Measurements from ENCODE around the gene WLS.

Gene WLS

GRCh38 chr1:68132426-68133130 lies 99.7 kb downstream of the WLS start (continued):
- no peak for TF ChIP-seq BACH2 (CRISPR knock-in tag; IDR thresholded peaks at IDR 0.05; ENCODE audit: borderline replicate concordance)
- TF ChIP-seq POU6F1 (CRISPR knock-in tag; IDR thresholded peaks at IDR 0.05; ENCODE audit: borderline replicate concordance, low read depth), result no peak
- TF ChIP-seq ARNTL (CRISPR knock-in tag; IDR thresholded peaks at IDR 0.05; ENCODE audit: borderline replicate concordance, low read depth), result no peak
- no peak for TF ChIP-seq ZC3H10 (CRISPR knock-in tag; IDR thresholded peaks at IDR 0.05)
- TF ChIP-seq ZFP3 (CRISPR knock-in tag; IDR thresholded peaks at IDR 0.05), result no peak
- TF ChIP-seq CSDC2 (CRISPR knock-in tag; IDR thresholded peaks at IDR 0.05), result no peak
- TF ChIP-seq CSRNP3 (CRISPR knock-in tag; IDR thresholded peaks at IDR 0.05), result no peak
- TF ChIP-seq ZNF565 (CRISPR knock-in tag; conservative IDR thresholded peaks at IDR 0.05; ENCODE audit: low read depth), result no peak

- TF ChIP-seq PPARA (CRISPR knock-in tag; IDR thresholded peaks at IDR 0.05; ENCODE audit: borderline replicate concordance), result no peak
- no peak for TF ChIP-seq OSR1 (CRISPR knock-in tag; IDR thresholded peaks at IDR 0.05)
- TF ChIP-seq POU6F1 (CRISPR knock-in tag; IDR thresholded peaks at IDR 0.05; ENCODE audit: borderline replicate concordance, low read depth), result no peak
- TF ChIP-seq GLIS3 (CRISPR knock-in tag; IDR thresholded peaks at IDR 0.05), result no peak
- TF ChIP-seq PATZ1 (CRISPR knock-in tag; IDR thresholded peaks at IDR 0.05; ENCODE audit: borderline replicate concordance), result no peak
- no peak for TF ChIP-seq ZNF70 (CRISPR knock-in tag; IDR thresholded peaks at IDR 0.05)
- ATAC-seq, result no peak
These were observed 101.1 kb downstream of the WLS start for GRCh38 chr1:68131261-68131660.

- ATAC-seq, result no peak
- no peak for TF ChIP-seq TSHZ2 (CRISPR knock-in tag; IDR thresholded peaks at IDR 0.05)
These were observed 102.6 kb downstream of the WLS start for GRCh38 chr1:68129536-68130250.

- no peak for ATAC-seq
- no peak for TF ChIP-seq GLIS3 (CRISPR knock-in tag; IDR thresholded peaks at IDR 0.05)
These were observed 103.5 kb downstream of the WLS start for GRCh38 chr1:68128820-68129219.

- ATAC-seq, result peak; percentile 72
- no peak for TF ChIP-seq POU6F1 (CRISPR knock-in tag; IDR thresholded peaks at IDR 0.05; ENCODE audit: borderline replicate concordance, low read depth)
- no peak for TF ChIP-seq TSHZ2 (CRISPR knock-in tag; IDR thresholded peaks at IDR 0.05)
- TF ChIP-seq ARNTL (CRISPR knock-in tag; IDR thresholded peaks at IDR 0.05; ENCODE audit: borderline replicate concordance, low read depth), result no peak
- TF ChIP-seq RARB (CRISPR knock-in tag; IDR thresholded peaks at IDR 0.05), result no peak
- TF ChIP-seq SNAI2 (CRISPR knock-in tag; IDR thresholded peaks at IDR 0.05), result no peak
- TF ChIP-seq TCF4 (CRISPR knock-in tag; IDR thresholded peaks at IDR 0.05; ENCODE audit: borderline replicate concordance), result no peak
- TF ChIP-seq CSDC2 (CRISPR knock-in tag; IDR thresholded peaks at IDR 0.05), result no peak
- no peak for TF ChIP-seq ESRRG (CRISPR knock-in tag; IDR thresholded peaks at IDR 0.05)
- no peak for TF ChIP-seq ZNF8 (CRISPR knock-in tag; IDR thresholded peaks at IDR 0.05)
These were observed 104.2 kb downstream of the WLS start for GRCh38 chr1:68128157-68128556.
